HG03558 (cell line): ENCODE data around the gene ZNF536.

ENCODE experiments used
- ATAC-seq: cut with Tn5 transposase; IDR thresholded peaks from one replicate; pipeline ENCODE4 v1.9.1; 2021; ENCODE audit warnings: moderate number of reproducible peaks; ENCODE audit not compliant: unreplicated experiment; ENCODE audit errors: extremely low read depth

The ZNF536 gene

DNA sequence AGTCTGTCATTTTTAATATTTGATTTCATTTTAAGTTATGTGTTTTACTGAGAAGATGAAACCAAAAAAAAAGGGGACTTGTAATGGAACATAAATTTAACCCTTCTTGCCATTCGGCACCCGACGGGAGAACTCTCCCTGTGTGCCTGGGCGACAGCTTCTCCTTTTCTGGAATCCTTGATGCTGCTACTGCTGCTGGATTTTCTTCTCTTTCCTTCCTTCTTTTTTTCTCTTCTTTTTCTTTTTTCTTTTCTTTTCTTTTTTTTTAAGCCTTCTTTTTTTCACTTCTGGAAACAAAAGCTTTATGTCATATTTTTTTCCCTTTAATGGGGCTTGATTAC, 11.1 kb upstream of the ZNF536 start:
- no peak for ATAC-seq

DNA sequence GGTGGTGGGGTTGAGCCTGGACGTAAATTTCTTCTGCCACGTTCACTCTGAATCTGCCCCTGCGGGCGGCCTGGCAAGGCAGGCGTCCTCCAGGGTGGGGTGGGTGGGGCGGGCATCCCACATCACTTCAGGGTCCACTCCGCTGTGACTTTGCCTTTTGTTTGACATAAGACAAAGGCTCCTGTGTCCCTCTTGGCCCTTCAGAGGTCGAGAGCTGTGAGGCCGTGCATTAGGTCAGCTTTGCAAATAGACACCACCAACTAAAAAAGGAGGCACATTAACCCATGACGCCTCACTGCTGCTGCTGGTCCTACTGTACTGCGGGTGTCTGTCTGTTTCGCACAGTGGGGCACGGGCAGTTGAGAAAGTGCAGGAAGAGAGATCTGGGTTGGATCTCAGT, 10.5 kb upstream of the ZNF536 start:
- ATAC-seq: no peak

DNA sequence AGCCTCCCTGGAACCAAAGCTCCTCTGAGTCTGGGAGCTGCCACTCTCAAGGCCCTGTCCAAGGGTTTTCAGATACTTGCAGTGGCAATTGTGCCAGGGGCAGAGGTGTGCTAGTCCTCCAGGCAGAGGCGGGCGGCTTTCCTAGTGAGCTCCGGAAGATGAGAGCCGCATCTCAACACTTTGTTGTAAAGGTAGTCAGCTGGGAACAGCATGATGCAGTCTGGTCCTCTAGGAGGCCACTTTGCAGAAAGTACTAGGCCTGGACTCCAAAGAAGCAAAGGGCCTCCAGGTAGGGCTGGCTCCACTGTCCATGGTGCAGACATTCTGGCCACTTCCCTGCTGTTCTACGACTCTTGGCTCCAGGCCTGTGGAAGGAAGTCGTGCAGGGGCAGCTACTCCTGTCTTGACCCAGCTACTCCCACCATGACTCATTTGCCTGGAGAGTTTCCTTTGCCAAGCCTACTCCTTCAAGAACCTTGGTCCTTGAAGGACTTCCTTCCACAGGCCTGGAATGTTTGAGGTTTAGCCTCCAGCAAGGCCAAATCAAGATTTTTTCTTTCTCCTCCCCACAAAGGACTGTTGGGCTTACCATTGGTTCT, 9.9 kb upstream of the ZNF536 start:
- ATAC-seq: no peak

DNA sequence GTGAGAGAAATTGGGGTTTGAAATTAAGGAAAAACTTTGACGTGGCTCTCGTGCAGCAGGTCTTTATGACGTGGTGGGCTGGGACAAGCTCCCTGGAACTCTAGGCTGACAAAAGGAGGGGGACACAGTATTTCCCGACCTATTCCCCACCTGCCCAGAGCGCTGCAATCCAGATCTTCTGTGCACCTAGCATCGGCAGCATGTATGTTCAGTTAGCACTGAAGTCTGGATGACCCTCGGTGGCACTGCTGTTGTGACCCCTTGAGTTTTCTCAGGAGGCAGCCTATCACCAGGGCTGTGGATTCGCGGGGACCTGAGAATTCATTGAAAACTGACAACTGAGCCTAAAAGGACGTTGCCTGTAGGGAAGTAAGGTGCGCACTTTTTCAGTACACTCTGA, 9.1 kb upstream of the ZNF536 start:
- no peak for ATAC-seq

DNA sequence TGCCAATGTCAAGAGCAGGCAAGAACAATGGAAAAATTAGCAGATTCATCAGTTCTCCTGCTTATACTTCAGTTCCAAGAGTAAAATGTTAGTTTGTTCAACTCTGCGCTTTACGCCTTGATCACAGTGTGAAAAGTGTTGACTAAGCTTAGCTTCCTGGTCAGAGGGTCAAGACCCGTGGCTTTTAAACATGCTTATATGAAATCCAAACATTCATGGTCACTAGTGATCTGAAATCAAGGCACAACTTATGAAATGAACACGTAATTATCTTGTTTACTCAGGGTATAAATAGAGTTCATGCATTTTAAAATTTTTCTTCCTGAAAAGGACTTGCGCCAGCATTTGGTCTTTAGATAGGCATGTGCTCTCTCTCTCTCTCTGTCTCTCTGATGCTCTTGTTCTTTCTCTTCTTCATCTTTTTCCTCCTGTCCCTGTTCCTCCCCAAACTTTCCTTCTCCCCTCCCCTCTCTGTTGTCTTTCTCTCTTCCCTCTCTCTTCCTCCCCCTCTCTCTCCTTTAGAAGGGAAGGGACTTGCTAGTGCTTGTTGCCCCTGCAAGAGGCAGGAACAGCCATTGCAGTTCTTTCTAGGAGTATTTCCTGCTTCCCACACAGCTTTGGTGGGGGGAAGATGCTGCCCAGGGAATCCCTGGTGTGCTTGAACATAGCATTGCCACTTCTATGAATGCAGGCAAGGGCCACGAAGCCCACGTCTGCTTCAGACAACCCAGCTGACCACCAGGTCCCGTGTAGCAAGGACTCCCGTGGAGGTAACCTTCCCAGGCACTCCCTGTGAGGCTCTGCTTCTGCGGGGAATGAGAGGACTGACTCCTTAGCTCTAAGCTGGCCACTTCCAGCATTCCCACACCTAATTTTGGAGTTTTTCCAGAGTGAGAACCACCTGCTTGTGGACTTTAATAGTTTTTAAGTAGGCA, 7.1 kb upstream of the ZNF536 start:
- ATAC-seq: no peak

DNA sequence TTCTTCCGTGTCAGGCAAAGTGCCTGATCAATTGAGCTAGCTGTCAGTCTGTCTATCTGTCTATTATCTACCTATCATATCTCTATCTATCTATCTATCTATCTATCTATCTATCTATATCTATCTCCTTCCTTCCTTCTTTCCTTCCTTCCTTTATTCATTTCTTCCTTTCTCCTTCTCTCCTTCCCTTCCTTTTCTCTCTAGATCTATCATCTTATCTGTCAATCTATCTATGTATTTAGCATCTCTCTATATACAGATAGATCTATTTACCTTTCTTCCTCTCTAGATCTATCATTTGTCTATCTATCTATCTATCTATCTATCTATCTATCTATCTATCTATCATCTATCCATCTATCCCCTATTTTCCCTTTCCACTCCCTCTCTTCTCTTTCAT, 5.9 kb upstream of the ZNF536 start:
- ATAC-seq: no peak

DNA sequence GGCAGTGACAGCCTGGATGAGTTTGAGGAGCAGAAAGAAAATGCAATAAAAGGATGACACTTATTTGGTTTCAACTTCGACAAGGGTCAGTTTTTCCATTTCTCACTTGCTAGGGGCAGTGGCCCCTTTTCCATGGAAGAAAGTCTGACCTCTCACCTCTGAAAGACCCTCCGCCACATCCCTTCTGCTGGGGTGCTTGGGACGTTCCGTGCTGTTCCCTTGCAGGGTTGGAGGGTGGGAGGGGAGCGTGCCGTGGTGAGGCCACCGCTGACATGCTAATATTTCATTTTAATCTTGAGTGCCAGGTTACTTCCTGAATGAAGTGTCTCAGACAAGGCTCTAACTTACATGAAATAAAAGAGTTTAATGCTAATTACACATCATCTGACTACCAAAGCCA, 5.2 kb upstream of the ZNF536 start:
- ATAC-seq: no peak

DNA sequence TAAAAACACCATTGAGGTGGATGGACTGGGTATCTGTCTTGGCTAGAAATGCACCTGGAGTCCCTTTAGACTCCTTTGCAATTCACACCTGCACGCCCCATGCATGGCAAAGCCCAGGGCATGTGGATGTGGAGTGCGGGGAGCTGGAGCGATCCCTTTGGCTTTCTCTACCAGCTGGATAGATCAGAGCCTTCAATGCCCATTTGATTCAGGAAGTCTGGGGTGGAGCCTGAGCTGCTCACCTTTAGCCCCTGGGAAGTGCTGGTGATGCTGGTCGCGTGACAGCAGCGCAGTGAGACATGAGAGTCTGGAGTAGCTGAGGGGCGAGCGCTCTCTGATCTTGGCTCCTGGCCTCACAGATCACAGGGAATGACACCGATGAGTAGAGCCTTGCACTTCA, 4.8 kb upstream of the ZNF536 start:
- ATAC-seq: no peak

DNA sequence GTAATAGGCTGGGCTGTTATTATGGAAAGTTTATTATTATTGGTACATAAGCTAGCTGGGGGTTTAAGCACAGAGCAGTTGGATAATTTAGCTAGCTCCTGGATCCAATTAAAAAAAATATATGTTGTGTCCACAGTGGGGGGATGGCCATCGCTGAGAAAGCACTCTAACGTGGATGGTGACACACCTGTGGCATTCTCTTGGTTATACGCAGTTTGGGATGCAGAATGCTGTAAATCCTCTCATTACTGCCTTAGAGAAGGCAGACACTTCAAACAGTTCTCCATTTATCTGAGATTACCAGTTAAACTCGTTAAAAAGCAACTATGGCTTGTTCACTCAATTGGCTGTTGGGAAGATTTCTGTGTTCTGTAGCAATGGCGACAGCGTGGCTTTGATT, 2.4 kb upstream of the ZNF536 start:
- no peak for ATAC-seq

DNA sequence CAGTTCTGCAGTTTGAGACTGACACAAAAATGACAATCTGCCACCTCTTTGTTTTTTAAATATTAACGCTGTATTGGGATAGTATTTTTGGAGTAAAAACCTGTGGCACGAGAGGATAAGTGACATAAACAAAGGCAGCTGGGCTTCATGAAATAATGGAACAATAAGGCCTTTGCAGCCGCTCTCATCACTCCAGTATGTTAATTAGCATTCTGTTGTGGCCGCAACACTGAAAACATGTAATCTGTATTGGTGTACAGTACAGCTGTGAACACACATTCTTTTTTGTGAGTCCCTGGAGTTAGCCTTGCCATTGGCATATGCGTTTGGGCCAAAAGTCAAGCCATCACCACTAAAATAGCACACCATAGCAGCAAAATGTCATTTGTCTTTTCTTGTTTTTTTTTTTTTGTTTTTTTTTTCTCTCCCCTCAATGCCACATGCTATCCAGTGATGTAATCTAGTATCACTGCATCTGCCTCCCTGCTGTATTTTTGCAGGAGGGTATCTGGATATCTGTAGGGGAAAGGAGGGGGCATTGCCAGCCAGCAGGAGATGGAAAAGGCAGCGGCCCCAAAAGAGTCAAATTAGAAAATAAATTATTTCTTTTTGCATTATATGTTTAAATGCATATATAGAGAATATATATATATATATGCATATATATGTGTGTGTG, 885 bp upstream of the ZNF536 start:
- no peak for ATAC-seq

DNA sequence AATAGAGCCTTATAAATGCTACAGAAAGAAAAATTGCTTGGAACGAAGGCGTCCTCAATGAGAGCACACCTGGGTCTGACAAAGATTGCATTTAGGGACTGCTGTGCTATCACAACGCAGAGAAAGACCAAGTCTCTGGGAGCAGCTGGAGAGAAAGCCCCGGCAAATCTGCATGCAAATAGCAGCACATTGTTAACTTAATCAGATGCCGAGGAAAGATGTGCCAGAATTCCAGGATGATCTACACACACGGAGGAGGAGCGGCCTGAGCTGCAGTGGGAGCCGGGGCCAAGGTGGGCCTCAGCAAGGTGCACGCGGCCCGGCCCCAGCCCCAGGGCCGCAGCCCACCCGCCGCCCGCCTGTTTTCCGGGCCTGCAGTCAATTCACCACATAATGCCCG, 1.4 kb downstream of the ZNF536 start:
- ATAC-seq: no peak

DNA sequence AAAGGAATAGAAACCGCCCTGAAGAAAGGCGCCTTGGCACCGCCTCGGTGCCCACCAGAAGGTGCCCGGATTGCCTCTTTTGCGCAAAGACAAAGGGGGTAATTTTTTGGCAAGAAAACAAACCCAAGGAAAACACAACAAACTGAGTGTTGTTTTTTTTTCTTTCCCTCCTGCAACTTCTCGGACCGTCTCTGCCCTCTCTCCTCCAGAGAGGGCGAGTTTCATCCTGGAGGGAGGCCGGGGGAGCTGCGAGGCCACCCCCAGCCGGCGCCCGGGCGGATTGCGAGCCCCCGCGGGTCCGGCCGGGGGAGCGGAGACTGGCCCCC, 2.3 kb downstream of the ZNF536 start:
- no peak for ATAC-seq

DNA sequence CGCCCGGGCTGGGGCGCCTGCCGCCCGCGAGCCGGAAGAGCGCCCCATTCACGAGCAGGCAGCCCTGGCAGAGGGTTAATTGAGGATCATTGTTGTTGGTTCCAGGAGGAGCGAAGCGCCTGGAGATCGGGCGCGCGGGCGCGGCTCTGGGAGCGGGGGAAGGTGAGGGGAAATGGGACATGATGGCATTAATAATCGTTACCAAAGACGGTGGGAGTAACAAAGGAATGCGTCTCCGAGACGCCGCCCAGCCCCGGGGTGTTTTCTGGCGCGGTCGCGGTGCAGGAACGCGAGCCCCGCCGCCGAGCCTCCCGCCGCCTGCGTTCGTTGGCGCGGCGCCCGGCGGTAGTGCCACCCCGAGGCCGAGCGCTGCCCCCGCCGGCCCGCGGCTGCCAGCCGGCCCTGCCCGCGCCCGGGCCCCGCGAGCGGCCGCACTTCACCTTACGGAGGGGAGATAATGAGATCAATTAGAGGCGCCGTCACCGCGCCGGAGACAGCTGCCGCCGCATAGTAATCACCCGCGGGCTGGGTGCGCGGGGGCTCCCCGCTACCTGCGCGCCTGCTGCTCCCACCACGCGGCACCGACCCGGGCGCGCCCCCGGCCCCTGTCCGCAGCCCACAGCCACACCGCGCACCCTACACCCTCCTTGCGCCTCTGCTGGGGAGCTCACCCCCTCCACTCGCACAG, 2.8 kb downstream of the ZNF536 start:
- ATAC-seq: no peak

DNA sequence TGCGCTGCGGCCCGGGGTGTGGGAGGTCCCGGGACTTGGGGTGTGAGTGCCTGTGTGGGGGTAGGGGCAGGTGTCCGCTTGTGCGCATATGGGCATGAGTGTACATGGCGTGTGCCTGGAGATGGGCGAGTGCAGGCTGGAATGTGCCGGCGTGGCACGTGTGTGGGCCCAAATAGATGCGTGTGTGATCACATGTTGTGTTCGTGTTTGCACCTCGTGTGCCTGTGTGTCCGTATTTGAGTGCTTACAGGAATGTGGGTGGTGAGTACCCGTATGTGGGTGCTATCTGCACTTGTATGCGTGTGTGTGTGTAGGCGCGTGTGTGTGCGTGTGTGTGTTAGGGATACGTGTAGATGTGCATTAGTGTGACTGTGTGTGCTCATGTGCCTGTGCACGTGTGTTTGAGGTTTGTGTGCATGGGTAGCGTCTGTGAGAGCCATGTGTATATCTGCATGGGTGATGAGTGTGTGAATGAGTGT, 3.4 kb downstream of the ZNF536 start:
- no peak for ATAC-seq

DNA sequence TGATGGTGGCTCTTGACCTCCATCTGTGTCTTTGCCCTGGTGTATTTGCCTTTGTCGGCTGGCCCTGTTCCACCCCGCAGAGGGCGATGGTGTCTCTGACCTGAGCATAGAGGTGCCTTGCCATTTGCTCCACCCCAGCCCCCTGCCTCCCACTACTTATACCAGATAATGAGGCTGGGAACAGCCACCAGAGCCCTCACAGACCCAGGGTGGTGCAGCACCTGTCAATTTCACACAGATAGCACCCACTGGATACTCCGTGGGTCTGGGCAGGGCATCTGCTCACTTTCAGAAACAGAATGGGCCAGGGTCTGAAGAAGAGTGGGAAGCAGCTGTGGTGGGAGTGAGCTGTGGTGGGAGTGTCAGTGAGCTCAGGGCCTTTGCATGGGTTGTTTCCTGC, 4.1 kb downstream of the ZNF536 start:
- no peak for ATAC-seq

DNA sequence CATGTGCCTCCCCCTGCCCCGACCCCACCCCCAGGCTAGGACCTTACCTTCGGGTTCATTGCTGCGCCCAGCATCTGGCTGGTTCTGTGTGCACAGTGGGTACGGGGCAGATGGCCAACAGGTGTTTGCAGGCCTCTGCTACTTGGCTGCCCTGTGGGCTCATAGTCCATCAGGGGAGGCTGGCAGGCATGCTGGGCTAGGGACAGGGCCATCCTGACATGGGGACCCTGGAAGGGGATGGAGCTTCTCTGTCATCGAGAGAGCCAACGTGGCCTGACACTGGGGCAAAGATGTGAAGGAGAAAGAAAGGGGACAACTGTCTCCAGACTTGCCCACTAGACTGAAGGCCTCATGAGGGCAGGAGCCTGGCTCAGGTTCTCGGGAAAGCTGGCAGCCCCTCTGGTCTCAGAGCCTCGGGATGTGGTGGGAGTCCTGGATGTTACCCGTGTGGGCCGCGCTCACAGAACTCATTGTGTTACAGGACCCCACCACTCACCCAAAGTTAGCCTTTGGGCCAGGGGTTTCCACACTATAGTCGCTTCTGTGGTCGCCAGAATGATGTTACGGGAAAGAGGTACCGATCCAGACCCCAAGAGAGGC, 4.7 kb downstream of the ZNF536 start:
- no peak for ATAC-seq

DNA sequence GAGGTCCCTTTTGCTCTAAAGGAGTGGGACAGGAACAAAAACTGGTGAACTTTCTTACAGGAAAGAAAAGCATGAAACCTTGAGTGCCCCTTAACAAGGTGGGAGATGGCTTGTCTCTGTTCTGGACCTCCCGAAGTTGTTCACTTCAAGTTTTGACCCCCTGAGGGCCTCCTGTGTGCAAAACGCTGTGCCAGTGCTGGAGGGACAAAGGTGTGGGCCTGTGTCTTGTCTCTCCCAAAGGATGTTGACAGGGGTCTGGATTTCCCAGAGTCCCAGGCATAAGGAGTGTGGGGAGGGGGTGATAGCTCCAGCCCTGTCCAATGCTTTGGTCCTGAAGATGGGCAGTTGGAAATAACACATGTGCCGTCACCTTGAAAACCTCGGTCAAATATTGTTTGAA, 6.5 kb downstream of the ZNF536 start:
- ATAC-seq: no peak

DNA sequence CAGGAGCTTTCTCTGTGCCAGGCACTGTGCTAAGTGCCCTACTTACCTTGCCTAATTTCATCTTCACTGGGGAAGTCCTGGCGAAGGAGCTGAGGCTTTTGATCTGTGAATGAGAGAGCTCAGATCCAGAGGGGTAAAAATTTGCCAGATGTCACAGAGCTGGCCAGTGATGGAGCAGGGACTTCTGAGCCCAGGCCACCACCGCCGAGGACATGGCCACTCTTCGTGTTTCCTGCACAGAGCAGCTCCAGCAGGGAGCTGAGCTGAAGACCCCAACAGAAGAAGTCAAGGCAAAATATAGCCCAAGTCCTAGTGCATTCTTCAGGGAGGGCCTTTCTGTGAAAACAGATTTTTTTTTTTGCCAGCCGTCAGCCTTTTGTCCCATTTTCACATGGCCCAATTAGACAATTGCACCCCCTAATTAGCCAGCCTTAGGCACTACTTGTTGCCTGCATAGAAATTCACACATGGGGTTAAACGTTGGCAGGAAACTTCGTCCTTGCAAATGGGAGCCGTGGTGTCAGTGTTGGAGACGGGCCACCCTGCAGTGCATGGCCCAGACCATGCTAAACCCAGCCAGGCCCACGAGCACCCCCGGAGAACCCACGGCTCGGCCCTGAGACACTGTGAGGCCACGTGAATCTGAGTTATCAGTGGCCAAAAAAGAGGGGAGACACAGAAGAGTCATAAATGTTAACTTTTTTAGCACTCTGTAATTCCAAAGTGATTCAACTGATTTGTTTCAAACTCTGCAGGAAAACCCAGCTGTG, 7.8 kb downstream of the ZNF536 start:
- ATAC-seq: no peak

DNA sequence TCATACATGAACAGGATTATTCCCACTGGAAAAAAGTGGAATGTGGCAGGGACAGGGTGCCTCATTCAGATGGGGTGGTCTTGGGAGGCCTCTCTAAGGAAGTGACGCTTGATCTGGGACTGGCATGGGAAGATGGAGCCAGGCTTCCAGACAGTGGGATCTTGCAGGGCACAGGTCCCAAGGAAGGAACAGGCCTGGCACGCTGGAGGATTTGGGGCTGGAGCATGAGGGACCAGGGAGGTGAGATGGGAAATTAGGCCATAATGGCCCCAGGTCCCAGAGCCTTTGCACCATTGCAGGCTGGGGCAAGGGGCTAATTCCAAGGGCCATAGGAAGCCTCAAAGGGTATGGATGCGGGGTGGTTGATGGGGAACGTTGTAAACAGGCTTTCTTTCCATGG, 9.2 kb downstream of the ZNF536 start:
- no peak for ATAC-seq

DNA sequence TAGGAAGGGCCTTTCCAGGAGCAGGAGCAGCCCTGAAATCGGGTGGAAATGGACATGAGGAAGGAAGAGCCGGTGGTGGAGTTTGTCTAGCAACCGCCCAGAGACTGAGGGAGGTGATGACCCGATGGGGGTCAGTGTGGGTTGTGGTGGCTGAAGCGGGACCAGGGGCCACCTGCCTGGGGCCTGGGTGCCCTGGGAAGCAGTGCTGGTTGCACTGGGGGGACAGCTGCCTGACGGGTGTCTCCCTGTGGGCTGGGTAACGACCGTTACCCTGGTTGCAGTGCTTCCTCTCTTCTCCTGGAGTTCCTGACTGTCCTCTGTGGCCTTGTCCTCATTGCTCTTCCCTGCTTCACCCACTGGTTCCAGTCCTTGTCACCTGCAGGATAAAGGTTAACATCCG, 13.0 kb downstream of the ZNF536 start:
- no peak for ATAC-seq
